ENCODE measurements around the gene CRB1.

- TF ChIP-seq CTCF (IDR thresholded peaks at IDR 0.05; ENCODE audit: borderline replicate concordance, extremely low read depth, low read length, poor library complexity, severe bottlenecking) (no peak), EZH2 (IDR thresholded peaks at IDR 0.05; ENCODE audit: borderline replicate concordance, low read depth, low read length, severe bottlenecking) (no peak)
These were observed 74.6 kb downstream of the CRB1 start for GRCh38 chr1:197342669-197343068.
